Activated CD4-positive, alpha-beta T cell treated with anti-CD3 and anti-CD28 coated beads, Interleukin-10, Interleukin-2, amounts not matched to agents 100 ng/mL and 50 ng/mL, durations not matched to agents 16 hours and 8 hours (primary cell): Measurements from ENCODE around the gene REEP1.
A peak's percentile ranks its signal among the peaks of the same experiment; 100 is the strongest.
"Not testable (repeated sequence)": the region's sequence is repeated elsewhere in the genome, so short reads cannot be mapped to it uniquely, and the experiment has no call there.

Experiments used
- DNase-seq: peaks from one replicate; pipeline ENCODE4 v3.0.0-alpha.2; 2020

Gene REEP1

DNA sequence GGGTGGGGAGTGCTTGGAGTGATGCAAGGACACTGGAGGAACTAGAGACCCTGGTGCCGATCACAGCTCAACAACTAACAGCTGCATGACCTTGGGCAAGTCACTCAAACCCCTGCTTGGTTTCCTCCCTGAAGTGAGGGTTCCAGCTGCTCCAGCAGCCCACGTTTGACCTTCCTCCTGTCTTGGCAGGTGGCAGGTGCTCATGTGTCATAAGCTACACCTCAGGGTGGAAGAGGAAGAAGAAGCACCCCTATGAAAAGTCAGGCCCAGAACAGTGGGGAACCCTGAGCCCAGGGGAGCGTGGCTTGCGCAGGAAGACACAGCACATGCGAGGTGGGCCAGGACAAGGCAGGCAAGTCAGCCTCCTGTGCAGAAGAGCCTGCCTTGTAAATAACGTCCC, 95.8 kb downstream of the REEP1 start:
- DNase-seq = no peak

DNA sequence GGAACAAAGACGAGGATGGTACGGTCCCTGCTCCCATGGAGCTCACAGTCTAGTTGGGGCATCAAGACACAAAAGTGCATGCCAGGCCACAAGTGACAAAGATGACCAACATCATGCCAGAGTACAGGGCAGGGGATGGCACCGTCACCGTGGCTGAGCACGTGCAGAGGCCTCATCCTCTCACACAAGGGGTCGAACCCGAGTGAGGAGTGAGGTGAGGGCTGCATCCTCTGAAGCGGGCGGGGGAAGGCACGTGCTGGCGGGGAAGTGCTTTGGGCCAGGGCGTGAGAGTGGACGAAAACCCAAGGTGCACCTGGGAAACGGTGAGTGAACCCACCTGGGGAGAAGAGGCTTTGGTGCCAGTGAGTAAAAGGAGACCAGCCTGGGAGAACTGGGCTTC, 97.2 kb downstream of the REEP1 start:
- no peak for DNase-seq

DNA sequence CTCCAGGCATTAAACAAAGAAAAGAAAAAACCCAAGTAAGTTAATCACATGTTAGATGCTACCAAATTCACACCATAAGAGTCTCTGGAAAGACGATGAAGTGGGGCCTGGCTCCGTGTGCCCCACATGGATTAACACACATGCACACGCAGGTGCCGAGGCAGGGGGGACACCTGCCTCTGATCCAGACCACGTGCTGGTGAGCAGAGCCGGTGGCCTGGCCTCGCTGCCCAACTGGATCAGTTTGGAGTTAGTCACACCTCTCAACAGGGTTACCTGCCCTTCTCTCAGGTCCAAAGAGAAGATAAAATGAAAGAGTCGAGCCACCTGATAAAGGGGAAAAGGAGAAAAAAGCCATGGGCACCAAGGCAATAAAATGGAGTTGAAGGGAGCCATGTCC, 97.7 kb downstream of the REEP1 start:
- DNase-seq = no peak

DNA sequence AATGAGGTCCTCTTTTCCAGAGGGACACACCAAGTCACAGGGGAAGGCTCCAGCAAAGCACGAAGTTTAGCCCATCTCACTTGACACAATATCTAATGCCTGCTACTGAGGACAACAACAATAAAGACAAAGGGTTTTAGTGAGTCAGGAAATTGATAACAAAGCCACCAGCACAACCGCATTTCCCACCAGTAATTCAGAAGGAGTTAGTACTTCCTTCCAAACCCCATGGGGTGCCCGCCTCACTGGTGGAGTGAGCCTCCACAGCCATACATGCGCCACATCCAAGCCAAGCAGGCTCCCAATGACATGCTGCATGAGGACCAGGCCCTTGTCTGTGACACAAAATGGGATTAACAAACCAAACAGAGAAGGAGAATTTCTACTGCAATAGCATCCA, 98.1 kb downstream of the REEP1 start:
- no peak for DNase-seq

DNA sequence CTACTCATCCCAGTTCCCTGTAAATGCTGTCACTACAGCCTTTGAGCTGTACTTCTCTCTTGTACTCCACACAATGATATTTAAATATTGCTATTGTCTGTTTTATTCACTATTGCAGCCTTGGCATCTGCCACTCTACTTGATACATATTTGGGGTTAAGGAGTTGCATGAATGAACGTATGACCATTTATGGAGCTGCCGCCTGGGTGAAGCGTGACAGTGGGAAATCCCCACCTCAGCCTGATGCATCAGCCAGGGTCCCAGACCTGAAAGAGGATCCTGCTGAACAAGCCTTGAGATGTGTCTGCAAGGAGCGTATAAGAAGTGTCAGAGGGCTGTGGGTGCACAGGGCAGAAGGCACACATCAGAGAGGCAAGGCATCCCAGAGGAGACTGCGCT, 99.1 kb downstream of the REEP1 start:
- peak; percentile 70 for DNase-seq

DNA sequence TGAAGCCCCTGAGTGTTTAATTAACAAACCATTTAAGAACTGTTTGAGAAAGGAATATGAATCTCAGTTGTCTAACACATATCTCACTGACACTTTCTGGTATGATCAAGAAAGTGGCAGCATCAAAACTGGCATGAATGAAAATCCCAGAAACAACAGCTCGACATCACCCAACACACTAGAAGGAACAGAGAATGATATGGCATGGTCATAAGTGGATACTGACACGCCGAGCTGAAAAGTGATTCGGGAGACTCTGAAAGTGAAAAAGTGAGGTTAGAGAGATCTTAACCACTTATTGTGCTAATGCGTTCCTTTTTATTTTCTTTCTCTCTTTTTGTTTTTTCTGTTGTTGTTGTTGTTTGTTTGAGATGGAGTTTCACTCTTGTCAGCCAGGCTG, 100.3 kb downstream of the REEP1 start:
- no peak for DNase-seq

DNA sequence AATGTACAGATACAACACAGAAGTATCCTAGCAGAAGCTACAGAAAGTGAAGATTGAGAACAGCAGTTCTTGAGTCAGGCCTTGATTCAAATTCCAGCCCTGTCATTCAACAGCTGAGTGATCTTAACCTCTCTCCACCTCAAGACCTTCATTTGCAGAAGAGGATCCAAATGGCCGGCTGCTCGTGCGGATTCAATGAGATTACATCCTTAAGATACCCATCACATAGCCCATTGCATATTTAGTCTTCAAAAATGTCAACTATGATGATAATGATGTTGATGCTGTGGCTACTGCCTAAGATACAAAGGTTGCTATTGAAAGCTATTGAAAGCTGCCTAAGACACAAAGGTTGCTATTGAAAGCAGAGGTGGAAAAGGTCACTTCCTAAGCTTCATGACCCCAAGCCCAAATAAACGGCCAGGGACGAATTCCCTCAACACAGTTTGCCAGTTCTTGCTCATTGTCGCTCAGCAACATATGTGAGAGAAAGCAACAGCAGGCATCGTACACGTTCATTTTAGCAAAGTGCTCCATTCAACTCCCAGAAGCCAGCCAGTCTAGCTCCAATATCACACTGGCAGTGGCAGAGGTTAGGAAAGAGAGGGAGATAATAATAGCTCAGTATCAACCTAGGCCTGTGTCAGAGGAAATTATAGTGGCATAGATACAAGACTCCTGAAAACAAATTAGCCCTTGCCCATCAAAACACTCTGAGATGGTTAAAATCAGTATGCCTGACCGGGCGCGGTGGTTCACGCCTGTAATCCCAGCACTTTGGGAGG, 102.0 kb downstream of the REEP1 start:
- no peak for DNase-seq

DNA sequence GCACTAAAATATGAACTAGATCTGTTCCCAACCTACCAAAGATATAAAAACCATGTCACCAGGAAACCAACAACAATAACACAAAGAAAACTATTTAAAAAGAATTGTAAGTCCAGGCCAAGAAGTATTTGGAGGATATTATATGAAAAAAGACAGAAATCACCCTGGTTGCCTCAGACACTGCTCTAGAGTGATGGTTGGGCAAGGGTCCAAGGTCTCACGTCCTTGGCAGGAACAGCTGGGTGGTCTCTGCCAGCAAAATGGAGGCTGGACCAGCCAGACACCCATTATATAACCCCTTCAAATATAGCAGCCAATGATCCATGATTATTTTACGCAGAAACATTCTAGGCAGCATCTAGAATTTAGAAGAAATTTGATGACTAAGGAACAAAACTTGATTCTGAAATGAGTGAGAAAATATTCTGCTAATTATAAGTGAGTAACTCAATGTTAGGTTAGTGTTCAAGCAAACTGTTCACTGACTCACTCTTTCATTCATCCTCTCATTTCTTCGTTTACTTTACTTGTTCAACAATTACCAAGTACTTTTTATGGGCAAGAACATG, 102.8 kb downstream of the REEP1 start:
- DNase-seq = no peak

DNA sequence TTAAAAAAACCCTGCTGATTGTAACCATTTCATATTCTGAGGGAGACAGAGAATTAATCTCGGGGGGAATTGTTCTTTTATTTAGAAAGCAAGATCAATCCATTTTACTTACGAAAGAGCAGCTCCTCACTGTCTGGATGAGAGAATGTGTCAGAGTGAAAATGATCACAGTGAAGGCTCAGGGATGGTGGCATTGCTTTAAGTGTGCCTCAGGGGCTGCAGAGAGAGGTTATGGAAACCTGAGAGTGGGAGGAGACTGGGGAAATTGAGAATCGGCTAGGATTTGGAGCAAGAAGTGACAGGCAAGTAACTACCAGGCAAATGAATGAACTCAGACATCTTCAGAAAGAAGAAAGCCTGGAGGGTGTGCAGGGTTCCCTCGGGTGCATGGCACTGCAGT, 104.0 kb downstream of the REEP1 start:
- no peak for DNase-seq

DNA sequence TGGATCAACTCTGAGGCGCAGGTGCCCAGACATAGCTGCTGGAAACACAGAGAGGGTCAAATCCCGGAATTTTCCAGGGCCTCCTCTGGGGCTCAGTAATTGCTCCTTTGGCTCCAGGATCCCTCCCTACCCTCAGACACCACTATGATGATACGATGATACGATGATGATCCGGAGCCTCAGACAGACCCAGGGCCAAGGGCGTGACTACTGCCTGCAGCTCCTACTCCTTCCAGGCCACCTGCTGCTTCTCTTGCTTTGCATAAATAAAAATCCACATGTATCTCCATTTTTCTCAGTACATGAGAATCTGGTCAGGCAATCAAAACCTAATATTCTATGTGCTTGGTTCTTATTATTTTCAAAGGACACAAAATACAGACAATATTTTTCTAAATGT, 104.5 kb downstream of the REEP1 start:
- DNase-seq = no peak

DNA sequence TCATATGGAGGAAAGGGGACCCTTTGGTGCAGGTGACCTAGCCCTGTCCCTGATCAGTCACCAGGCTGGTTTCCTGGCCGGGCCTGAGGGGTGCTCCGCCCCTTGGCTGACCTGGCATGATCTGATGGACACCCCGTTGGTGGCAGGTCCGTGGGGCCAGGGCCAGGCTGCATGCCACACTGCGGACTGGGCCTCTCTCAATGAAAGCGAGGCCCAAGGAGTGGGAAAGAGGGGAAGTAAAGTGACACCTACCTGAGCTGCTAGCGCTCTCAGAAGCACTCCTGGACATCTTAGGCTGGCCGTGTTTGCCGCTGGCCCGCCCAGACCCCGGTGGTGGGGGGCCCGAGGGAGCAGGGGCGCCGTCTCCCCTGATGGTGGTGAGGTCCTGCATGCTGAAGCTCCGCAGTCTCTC, 105.0 kb downstream of the REEP1 start:
- DNase-seq = no peak

DNA sequence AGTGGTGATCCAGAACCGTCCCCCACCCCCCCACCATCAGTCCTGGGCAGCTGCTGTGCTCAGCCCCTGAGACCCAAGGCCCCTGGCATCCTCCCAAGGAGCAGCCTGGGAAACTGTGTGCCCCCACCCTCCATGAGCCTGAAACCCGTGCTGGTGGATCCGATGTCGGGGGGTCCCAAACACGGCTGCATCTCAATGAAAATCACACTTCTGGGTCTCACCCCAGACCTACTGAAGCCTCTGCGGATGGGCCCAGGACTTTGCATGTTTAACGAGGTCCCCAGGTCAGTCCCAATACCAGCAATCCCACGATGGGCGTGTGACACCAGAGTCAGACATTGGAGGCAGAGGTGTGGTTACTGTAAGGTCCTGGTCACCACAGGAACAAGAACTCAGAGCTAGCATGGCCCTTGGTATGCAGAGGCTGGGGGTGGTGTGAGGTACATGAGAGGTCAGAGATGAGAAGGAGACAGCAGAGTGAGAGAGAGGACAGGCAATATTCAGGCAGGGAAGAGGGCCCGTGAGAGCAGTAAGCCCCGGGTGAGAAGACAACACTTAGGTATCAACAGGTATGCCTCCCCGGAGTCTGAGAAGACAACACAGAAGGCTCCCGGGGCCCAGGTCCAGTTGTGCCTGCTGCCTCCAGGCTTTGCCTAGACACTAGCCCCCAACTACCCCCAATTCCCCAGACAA, 105.6 kb downstream of the REEP1 start:
- DNase-seq = no peak

DNA sequence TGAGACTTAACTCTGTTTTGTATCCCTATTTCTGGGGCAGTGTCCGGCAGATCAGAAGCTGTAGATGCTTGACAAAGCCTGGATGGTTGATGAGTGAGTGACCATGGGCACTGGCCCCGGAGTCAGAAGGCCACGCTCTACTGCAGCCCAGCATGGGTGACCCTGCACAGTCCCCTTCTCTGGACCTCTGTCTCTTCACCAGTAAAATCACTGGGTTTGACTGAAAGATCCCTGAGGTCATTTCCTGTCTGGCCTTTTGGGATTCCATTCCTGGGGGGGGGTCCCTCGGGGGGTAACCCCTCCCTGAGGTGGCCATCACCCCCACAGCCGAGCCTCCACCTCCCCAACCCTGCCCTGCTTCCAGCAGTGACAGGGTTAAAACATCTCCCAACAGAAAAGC, 106.5 kb downstream of the REEP1 start:
- no peak for DNase-seq

DNA sequence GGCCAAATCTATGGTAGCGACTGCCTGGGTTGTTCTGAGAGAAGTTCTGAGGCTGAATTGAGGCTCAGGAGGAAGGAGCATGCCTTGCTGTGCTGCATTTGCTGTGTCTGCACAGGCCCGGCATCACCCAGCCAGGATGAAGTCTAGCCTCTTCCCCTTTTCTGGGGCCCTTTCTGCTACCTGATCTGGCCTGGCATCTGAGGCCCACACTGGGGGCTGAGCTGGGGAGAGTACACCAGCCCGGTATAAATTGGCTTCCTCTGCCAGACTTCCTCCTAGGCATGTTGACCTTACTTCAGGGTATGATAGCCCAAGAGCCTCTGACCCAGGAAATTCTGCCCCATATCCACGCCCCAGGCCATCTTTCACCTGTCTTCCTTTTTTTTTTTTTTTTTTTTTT, 108.2 kb downstream of the REEP1 start:
- no peak for DNase-seq

DNA sequence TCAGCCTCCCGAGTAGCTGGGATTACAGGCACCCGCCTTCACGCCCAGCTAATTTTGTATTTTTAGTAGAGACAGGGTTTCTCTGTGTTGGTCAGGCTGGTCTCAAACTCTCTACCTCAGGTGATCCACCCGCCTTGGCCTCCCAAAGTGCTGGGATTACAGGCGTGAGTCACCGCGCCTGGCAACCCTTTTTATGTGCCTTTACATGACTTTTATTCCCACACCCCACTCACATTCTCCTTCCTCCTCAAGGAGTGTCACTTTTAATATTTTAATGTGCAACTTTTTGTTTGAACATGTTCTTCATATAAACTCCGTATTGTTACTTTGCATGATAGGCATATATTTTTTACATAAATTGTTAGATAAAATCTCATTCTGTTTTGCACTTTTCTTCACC, 108.9 kb downstream of the REEP1 start:
- not testable (repeated sequence) for DNase-seq

DNA sequence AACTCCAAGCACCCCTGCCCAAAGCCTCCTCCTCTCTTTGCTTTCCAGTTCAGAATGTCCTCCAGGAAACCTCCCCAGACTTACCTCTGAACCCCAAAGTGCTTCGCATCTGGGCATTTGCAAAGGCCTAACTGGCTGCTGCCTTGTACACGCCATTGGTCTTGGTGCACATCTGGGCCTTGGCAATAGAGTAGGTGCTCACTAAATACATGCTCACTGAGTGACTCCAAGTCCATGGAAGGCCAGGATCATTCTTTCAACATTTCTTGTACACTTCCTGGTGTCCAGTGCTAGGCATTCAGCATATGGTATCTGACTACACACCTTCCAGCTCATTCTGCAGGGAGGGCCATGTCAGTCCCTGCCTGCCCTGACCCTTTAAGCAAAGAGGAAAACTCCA, 109.7 kb downstream of the REEP1 start:
- no peak for DNase-seq

DNA sequence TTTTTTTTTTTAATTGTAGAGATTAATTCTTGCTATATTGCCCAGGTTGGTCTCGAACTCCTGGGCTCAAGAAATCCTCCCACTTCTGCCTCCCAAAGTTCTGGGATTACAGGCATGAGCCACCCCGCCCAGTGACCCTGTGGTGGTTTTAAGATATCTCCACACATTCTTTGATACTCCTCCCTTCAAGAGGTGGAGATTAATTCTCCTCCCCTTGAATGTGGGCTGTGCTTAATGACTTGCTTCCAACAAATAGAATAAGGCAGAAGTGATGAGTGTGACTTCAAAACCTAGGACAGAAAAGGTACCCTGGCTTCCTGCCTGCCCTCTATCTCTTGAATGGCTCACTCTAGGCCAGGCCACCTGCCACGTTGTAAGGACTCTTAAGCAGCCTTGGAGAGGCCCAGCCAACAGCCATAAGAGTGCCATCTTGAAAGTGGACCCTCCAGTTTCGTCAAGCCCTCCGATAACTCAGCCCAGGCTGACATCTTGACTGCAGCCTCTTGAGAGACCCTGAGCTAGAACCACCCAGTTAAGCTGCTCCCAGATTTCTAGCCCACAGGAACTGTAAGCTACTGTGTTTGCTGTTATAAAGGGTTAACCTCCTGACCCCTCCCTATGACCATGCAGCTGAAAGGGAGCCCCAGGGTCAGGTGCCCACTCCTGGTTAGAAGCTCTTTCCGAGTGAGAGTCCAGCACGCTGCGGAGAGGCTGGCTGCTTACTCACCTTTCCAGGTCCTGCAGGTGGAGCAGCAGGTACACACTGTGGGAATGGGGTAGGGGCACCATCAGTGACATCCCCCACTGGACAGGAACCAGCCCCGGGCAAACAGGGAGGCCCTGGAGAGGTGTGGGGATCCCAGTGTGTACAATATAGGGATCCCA, 110.5 kb downstream of the REEP1 start:
- no peak for DNase-seq

DNA sequence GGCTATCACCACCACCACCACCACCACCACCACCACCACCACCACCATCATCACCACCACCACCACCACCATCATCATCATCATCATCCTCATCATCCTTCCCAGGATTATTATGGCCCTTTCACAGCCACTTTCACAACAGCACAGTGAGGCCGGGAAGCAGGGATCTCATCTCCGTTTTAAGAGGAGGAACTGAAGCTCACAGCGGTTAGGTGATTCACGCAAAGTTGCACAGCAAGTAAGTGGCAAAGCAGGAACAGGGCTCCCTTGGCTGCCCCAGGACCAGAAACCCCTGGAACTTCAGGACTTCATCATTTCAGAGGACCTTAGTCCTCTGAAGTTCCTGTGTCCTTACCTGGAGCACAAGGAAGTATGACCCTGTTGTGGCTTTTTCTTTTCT, 111.4 kb downstream of the REEP1 start:
- no peak for DNase-seq

DNA sequence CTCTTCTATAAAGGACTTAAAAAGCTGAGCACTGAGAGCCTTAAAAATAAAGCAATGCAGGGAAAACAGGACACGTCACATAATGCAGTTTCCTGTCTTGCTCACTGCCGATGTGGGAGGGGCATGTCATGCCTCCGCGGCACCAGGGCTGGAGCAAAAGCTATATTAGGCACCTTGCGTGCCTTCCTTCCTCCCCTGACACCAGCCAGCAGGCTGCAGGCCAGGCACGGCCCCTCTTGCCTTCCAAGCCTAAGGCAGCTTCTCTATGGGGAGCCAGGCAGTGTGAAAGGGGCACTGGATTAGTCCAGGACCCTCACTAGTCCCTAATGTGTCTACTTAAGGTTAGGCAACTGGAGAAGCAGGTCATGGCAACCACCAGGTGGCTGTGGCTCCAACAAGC, 111.8 kb downstream of the REEP1 start:
- peak; percentile 59 for DNase-seq

DNA sequence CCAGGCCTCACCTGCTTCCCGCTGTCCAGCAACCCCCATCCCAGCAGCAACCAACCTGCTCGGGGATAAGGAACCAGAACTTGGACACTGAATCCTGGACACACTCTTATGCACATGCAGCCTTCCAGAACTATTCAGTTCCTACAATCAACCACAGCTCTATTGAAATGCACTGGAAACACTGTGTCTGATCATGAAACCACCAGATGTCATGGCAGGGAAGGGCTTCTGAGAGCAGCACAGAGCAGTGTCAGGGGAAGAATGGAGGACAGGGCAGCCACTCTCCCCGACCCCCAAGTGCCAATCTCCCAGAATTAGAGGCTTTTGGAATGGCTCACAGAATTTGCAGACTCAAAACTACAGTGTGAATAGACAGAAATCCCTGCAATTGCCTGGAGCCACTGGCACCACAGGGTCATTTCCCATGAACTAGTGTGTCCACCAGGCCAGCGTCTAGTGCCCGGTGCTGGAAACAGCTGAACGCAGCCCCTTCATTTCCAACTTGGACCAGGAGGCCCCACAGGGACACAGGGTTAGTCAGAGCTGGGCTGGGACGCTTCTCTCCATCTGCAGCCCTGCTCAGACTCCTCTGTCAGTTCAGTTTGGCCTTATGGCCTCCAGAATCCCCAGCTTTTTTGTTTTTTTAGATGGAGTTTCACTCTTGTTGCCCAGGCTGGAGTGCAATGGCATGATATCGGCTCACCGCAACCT, 112.6 kb downstream of the REEP1 start:
- DNase-seq = no peak

DNA sequence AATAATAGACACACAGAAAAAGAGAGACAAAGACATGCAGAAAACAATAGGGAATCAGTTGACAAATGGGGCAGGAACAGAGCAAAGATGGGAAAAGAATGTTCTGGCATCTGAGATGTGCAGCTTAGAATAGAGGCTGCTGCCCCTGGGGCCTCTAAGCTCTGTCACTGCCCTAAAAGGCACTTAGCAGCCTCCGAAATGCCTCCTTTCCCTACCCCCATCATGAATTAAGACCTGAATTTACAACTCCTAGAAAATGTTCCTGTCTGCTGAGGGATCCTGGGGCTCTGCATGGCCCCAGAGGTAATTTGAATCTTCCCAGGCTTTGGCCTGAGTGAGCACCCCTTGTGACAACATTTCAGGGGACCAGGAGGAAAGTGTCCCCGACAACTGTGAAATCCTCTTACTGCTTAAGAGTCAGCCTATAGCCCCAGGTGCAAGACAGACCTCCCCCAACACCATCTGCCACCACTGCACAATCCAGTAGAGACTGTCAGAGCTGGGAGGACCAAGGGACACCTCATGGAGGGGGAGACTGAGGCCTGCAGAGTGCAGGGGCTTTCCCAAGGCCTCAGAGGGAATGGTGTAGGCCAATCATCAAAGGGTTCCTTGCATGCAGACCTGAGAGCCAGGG, 113.4 kb downstream of the REEP1 start:
- no peak for DNase-seq
